HG02981 (cell line): ENCODE results near the gene RTN4IP1.
"Not testable (repeated sequence)": the region's sequence is repeated elsewhere in the genome, so short reads cannot be mapped to it uniquely, and the experiment has no call there.

Experiments
- ATAC-seq: cut with Tn5 transposase; IDR thresholded peaks from one replicate; pipeline ENCODE4 v1.9.1; 2021; ENCODE audit warnings: mild to moderate bottlenecking, moderate library complexity; ENCODE audit not compliant: unreplicated experiment

The RTN4IP1 gene

DNA sequence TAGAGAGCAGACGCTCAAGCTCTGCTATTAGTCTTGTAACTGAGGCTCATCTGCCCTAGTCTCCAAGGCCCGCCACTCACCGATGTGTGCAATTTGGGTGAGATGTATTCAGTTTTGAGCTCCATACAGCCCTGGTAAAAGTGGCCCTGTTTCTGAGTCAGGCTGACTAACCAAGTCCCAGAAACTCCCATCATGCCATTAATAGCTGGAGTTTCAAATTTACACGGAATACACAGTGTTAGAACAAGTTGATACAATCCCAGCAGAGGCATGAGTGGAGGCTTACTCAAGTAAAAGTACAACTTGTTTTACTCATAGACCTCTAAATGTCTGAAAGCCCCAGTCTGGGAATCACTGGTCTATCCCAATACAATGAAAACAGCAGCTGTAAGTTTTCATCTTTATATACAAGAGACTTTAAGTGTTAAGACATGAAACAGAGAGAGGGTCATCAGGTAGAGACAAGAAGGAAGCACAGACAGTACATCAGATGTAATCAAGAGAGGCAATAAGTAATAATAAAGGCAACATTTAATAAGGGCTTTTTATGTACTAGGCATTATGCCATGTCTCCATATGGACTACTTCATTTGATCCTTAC is 42.4 kb downstream of the RTN4IP1 start:
- ATAC-seq, result no peak

DNA sequence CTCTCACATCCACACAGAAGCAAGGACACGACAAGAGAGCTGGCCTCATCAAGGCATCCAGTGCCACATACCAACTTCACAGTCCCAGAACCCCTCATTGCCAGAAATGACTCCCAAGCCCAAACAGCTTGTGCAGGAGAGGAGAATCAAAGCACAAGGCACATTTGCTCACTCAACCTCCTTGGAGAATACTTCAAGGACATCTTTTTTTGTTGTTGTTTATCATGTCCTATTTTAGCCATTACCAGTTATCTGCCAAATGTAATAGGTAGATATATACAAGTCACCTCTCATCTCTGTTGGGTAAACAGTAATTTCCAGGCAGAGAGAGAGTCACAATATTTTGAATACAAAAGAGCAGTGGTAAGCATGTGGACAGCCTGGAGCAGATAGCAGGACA is 47.8 kb downstream of the RTN4IP1 start:
- no peak for ATAC-seq

DNA sequence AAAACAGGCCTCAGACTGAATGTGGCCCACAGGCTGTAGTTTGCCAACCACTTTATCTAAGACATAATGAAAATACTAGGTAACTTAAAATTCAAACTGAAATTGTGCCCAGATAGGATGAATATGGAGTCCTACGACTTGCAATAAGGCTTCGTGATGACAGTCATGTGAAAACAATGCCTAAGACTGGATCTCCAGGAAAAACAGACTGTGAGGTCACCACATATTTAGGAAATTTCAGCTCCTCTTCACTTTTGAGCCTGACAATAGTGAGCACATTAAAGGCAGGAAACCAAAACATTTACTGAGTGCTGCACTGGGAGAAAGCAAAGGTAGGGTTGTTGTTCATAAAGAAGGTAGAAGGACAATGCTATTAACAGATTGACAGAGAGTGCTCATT is 50.0 kb downstream of the RTN4IP1 start:
- no peak for ATAC-seq

DNA sequence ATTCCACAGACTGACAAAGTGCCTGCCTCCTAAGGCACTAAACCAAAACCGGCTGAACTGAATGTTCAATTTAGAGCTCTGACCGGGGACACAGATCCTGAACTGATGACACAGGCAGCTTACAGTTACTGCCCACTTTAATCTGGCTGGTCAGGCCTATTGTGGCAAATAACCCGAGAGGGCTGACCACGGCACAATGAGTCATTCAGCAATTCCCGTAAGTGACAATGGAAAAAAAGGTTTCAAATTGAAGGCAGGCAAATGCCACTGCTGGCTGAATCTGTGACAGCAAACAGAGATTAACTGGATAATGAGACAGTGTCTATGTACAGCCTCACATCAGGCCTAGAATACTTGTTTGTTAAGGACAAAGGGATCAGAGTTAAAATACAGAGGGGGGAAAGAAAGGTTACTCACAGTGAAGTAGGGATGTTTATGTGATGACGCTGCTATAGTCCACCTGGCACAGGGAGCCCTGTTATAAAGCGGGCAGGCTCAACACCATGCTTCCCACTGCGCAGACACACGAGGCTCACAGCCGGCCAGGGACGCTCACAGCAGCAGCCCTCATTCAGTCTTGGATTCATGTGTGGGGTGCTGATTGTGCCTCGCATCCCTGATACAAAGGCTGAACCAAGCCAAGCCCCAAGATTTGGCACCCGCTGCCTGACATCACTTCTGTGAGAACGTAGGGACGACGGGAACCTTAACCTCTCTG is 54.4 kb downstream of the RTN4IP1 start:
- ATAC-seq, result no peak

DNA sequence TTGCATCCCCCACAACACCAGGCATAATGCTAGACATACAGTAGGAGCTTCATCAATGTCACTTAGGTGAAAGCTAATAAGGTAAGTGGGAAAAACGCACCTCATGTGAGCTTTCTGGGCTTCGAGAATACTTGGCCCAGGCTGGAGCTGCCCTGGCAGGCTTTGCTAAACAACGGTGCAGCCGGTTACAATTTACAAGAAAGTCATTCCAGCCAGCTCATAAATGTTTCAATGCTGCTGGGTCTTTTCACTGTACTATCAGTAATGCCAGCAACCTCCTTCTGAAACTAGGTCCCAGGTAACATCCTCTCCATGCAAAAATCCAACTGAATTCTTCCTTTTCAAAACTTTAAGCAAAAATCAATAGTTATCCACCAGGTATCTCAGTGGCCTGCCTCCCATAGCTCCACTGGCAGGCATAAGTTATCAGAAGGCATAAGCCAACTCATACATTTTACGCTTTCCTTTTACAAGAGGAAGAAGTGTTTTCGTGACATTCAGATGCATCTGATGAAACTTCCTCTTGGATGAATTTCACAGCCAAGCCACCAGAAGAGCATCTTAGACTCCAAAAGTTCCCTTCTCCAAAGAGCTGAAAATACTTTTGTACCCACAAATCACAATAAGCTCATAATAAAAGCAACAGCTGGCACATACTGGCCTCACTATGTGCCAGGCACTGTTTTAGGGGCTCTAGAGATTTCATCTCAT is 56.3 kb downstream of the RTN4IP1 start:
- no peak for ATAC-seq

DNA sequence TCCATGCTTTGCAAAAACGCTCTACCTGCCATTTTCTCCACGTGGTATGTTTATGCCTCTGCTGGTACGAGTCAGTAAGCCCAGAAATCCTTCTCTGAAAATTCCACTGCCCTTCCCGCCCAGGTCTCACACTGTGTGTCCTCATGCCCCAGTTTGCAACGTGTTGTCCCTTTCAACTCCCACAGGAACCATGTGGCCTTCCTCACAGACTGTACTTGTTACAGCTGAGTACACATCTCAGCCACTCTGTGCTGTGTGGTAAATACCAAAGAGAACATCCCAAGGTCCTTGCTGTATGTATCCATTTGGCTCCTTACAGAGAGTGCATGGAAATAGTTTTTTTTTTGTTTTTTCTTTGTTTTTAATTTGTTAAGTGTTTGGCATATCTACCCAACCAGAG is 56.9 kb downstream of the RTN4IP1 start:
- ATAC-seq, result no peak

DNA sequence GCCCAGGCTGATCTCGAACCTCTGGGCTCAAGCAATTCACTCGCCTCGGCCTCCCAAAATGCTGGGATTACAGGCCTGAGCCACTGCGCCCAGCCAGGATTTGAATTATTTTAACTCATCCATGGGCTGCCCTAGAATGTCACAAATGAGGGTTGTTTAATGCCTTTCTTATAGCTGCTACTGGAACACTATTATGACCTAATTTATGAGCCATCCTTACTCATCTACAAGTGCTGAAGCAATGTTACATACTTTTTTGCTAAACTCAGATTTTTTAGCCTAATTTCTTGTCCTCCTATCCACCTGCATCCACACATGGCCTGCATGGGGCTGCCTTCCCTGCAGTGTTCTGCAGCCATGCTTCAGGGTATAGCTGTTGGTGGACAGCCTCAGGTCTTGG is 59.9 kb downstream of the RTN4IP1 start:
- ATAC-seq, result no peak

DNA sequence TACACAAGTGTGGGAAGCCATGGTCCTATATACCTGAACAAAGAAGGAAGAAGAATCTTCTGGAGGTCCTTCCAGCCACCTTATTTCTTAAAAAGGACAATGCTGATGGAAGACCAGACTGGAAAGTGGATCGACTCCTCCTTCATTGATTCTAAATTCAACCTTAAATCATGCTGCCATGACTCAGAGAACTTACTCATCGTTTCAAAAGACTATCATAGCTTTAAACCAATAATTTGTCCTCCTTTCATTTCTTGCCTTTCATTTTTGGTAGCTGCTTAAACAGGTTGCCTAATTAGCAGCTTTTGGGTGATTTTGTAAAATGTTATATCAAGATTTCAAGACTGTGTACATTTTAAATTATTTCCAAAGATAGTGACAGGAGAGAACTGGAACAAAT is 60.8 kb downstream of the RTN4IP1 start:
- no peak for ATAC-seq

DNA sequence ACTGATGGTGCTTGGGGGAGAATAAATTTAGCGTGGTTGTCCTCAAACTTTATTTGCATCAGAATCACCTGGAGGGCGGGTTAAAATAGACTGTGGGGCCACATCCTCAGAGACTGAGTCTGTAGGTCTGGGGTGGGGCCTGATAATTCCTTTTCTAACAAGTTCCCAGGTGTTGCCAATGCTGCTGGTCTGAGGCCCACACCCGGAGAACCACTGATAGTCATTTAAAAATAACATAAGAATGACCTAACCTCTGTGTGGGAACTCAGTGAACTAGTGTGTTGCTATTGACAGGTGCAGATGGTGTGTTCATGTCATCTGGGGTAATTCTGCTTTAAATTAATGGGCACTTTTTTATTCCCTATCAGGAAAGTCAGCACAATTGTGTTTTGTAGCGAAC is 64.8 kb downstream of the RTN4IP1 start:
- ATAC-seq, result no peak

DNA sequence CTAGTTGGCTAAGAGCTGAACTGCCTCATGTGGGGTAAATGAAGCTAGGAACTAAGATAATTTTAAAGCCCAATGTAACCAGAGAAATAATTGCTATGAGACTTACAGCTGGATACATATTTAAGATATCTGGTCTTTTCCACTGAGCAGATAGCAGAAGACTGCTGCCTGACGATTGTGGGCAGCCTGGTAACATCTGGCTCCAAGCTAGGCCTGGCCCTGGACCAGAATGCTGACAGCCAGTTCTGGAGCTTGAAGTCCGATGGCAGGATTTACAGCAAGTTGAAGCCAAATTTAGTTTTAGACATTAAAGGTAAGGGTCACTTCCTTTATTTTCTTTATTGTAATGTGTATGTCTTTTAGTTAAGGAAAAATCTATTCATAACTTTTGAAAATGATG is 65.7 kb downstream of the RTN4IP1 start:
- ATAC-seq, result no peak

DNA sequence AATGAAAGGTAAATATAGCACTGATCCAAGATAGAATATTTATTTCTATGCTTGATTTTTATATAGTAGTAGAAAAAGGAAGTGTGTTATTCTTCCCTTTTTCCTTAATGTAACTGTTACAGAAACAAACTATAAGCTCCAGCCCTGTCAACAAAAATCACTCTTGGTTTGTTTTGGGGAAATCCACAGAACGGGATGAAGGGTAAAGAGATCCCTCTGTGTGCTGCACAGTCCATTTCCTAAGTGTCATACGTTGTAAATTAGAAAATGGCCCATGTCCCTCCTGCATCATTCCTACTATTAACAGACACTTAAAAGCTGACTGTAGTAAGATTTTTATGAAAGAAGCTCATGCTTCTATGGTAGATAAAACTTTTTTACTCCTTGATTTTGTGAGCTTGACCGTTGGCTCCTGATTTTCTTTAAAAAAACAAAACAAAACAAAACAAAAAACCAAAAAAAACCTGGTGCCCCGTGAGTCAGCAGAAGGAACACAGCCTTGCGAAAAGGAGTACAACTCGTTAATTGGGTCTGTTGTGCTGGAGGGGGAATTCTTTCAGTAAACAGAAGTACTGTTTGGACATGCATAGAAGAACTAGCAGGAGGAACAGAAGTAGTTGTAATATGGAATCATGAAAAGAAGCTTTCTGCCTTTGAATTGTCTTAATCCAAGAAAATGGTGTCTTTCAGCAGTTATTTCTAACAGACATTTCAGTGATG is 67.5 kb downstream of the RTN4IP1 start:
- ATAC-seq, result no peak

DNA sequence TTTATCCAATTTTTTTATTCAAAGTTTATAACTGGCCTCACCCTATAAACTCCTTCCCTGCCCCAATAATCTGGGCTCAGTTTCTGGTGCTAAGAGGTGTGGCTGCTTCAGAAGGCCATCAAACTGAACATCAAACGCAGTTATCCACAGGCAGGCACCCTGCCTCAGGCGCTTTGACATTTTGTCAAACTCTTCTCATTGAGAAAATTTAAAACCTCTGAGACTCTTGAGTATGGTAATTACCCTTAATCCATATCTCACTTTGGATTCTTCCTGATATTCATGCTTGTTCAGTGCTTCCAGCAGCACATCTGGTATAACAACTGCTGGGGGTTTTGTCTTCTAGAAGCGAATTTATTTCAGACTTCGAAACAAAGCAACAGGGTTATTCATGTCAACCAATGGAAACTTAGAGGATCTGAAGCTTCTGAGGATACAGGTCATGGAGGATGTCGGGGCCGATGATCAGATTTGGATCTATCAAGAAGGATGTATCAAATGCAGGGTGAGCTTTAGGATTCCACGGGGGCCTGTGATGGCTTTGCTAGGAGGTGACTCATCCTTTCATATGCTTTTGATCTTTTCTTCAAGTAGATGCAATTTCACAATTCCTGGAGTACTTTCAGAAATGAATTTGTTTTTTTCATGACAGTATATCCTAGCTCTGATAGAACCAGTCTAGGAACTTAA is 68.2 kb downstream of the RTN4IP1 start:
- ATAC-seq, result no peak

DNA sequence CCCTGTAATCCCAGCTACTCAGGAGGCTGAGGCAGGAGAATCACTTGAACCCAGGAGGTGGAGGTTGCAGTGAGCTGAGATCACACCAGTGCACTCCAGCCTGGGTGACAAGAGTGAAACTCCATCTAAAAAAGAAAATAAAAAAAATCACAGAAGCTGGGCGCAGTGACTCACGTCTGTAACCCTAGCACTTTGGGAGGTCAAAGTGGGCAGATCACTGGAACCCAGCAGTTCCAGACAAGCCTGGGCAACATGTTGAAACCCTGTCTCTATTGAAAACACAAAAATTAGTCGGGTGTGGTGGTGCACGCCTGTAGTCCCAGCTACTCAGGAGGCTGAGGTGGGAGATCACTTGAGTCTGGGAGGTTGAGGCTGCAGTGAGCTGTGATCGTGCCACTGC is 69.6 kb downstream of the RTN4IP1 start:
- not testable (repeated sequence) for ATAC-seq

DNA sequence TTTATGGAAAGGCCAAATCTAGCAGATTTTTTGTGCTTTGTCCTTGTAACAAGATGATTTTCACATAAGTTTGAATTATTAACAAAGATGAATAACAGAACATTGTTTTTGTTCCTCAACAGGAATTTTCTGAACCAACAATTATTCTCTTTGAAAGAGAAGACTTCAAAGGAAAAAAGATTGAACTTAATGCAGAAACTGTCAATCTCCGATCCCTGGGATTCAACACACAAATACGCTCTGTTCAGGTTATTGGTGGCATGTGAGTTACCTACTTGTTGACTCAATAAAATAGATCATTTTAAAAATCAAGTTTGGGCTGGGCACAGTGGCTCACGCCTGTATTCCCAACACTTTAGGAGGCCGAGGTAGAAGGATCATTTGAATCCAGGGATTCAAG is 70.9 kb downstream of the RTN4IP1 start:
- ATAC-seq, result no peak

DNA sequence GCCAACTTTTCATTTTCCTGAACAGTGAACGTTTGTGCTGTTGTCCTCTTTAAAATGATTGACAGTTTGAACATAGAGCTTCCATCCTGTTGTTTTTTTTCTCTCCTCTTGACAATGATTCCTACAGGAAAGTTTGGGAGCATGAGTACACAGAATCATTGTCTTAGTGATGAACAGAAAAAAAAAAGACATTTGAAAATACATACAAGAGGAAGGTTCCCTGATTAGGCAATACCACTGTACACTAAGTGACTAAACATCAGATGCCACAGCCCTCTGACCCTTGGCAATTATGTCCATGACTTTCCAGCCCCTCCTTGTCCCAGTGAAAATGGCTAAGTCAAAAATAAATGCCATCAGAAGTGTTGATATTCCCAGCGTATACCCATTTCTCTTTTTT is 71.5 kb downstream of the RTN4IP1 start:
- no peak for ATAC-seq

DNA sequence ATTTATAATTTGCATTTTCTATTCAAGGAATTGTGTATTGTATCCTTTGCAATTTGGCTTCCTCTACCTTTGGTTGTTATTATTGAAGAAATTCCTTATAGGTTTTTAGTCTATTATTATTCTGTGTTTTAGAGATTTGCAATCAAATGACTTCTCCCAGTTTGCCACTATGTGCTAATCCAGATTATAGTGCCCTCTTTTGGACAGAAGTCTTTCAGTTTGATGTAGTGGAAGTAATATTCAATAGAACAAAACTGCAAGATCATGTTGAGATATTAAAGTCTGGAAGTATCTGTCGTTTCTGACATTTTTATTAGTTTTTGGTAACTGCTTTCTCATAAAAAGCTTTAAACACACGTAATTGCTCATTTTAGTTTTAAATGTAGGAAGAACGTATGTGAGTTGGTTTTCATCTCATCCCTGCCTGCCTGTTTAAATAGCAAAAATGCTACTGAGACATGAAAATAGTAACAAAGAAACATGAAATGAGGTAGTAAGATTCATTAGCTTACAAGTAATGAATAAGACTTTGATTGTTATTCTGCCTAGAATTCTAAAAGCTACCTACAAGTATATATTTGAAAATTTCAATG is 72.8 kb downstream of the RTN4IP1 start:
- ATAC-seq, result no peak

DNA sequence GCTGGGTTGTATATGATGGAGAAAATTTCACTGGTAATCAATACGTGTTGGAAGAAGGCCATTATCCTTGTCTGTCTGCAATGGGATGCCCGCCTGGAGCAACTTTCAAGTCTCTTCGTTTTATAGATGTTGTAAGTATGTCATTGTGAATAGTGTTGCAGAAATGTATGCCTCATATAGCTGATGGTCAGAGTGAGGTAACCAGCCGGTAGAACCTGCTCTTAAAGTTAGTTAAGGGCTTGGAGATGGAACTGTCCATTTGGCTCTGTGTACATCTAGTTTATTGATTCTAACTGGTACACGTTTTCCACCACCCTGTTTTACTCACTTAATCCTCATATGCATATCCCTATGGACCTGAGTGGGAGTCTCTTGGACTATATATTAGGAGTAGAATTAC is 73.5 kb downstream of the RTN4IP1 start:
- no peak for ATAC-seq

DNA sequence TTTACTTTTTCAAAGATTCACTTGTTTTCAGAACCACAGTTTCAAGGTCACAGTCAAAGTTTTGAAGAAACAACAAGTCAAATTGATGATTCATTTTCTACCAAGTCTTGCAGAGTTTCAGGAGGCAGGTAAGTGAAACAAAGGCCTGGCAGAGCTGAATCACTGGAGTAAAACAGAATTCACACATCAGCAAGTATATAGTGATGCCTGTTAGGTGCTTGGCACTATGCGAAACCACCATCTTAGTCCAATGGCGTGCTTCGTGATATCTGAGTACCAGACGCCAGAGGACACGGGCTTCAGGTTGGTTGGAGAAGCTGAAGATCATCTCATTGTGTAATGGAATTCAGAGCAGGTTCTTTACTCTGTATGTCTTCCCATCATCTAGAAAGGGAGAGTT is 75.9 kb downstream of the RTN4IP1 start:
- no peak for ATAC-seq

DNA sequence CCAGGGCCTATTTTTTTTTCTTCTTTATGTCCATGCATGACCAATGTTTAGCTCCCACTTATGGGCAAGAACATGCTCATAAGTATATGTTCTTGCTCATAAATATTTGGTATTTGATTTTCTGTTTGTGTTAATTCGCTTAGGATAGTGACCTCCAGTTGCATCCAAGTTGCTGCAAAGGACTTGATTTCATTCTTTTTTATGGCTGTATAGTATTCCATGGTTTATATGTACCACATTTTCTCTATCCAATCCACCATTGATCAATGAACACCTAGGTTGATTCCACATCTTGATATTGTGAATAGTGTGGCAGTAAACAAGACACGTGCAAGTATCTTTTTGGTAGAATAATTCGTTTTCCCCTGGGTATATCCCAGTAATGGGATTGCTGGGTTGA is 78.1 kb downstream of the RTN4IP1 start:
- no peak for ATAC-seq

DNA sequence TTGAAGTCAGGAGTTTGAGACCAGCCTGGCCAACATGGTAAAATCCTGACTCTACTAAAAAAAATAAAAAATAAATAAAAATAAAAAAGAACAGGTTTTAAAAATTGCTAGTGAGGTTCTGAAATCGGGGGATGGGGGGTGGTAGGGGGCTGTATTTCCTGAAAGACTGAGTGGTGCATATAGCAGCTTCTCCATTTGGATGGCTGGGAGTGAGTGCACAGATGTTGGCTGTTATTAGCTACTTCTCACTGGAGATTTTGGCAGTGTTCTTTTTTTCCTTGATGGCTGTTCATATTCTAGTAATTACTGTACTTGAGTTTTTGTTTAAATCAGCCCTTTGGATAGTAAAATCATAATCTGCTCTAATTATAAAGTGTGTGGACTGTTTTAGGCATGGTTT is 79.8 kb downstream of the RTN4IP1 start:
- no peak for ATAC-seq
